Upper lobe of left lung (tissue), 6 donors: ENCODE measurements around the gene PADI1. TPM values are rescaled to one million over a fixed set of nuclear protein-coding genes. Genes with fewer than 3 reads are reported as not detected.

Source experiments
- ATAC-seq, 2 donors: fragments of 200-7000 bp; cut with Tn5 transposase; one replicate each; pipeline ENCODE4 v1.9.1; 2022; ENCODE audit warnings: mild to moderate bottlenecking in 2 of 2, moderate library complexity in 2 of 2; ENCODE audit not compliant: low FRiP score in 2 of 2
- DNase-seq, 2 donors: peaks; one replicate each; pipeline ENCODE4 v3.0.0-alpha.2; 2019 to 2020
- H3K27ac ChIP-seq, 4 donors: fragments of 200-600 bp; sonication (generic); one replicate each; pipeline ENCODE4 v1.5.1; 2016 to 2019
- H3K27me3 ChIP-seq, 4 donors: fragments of 200-600 bp; sonication (generic); one replicate each; pipeline ENCODE4 v1.5.1; 2017 to 2019
- H3K36me3 ChIP-seq, 4 donors: fragments of 200-600 bp; sonication (generic); one replicate each; pipeline ENCODE4 v1.5.1; 2016 to 2019
- H3K4me1 ChIP-seq, 4 donors: fragments of 200-600 bp; sonication (generic); one replicate each; pipeline ENCODE4 v1.5.1; 2018 to 2019
- H3K4me3 ChIP-seq, 4 donors: fragments of 200-600 bp; sonication (generic); one replicate each; pipeline ENCODE4 v1.5.1; 2017 to 2019; ENCODE audit warnings: mild to moderate bottlenecking in 2 of 4, moderate library complexity in 1 of 4
- H3K9me3 ChIP-seq, 4 donors: fragments of 200-600 bp; sonication (generic); one replicate each; pipeline ENCODE4 v1.5.1; 2018 to 2019
- EP300 ChIP-seq, 4 donors: sonication (generic); formaldehyde crosslinking; IDR thresholded peaks; one replicate each; pipeline ENCODE4 v1.5.1; 2017; ENCODE audit warnings: antibody characterized with exemption in 4 of 4, control low read depth in 2 of 4
- POLR2A ChIP-seq, 4 donors: fragments of 450-650 bp; IDR thresholded peaks; one replicate each; pipeline ENCODE4 v1.5.1; 2016 to 2017; ENCODE audit warnings: antibody characterized with exemption in 4 of 4, mild to moderate bottlenecking in 2 of 4
- POLR2AphosphoS5 ChIP-seq, 2 donors: sonication (generic); formaldehyde crosslinking; IDR thresholded peaks; one replicate each; pipeline ENCODE4 v1.5.1; 2017; ENCODE audit warnings: antibody characterized with exemption in 2 of 2
- WGBS, 2 donors: methylation state at CpG; one replicate each; pipeline ENCODE4 v1.1.5; 2017 to 2018; 5-methylcytosine and 5-hydroxymethylcytosine counted together
- total RNA-seq, 6 donors: library from RNA; depleted of rRNA in 4 of 6; stranded (reverse); fragments of >200 nt in 4 of 6; gene quantifications; one replicate each; pipeline versions ENCODE4 v1.1.0 to v1.2.1, GENCODE V29; 2016 to 2021
- TF ChIP-seq, protein P1 (sequence below), 6 experiments: fragments of 450-650 bp in 4 of 6; fragments of 200-600 bp in 2 of 6; sonication (generic) in 2 of 6; IDR thresholded peaks; one replicate each; pipeline ENCODE4 v1.5.1; 2016 to 2019; ENCODE audit warnings: antibody characterized with exemption in 6 of 6
- donor health status: DM: no; HTN: no; CAD: no; lungs with moderate emphysema.
- donor health status: DM: no; HTN: yes; CAD: no; lungs with severe emphysema.

PADI1 gene
- total RNA-seq, 6 donors from 2014 or later = not detected

DNA sequence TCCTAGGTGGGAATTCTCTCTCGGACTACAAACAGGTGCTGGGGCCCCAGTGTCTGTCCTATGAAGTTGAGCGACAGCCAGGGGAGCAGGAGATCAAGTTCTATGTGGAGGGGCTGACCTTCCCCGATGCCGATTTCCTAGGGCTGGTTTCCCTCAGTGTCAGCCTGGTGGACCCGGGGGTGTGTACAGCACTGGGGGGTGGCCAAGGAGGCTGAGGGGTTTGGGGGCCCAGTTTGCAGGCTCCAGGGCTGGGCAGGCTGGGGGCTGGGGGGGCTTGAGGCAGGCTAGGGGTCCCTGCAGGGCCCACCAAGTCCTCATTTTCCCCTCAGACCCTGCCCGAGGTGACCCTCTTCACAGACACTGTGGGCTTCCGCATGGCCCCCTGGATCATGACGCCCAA, 23.7 kb downstream of the PADI1 start:
- H3K36me3 ChIP-seq = no peaks in the 10 kb centered on the region
- H3K27me3 ChIP-seq = no peaks in the 10 kb centered on the region
- DNase-seq = no peak
- no peak overlapping the region for H3K27ac ChIP-seq
- ATAC-seq = no peak
- TF ChIP-seq POLR2A (IDR thresholded peaks at IDR 0.05) (no peak), EP300 (IDR thresholded peaks at IDR 0.05) (no peak), POLR2AphosphoS5 (IDR thresholded peaks at IDR 0.05) (no peak)
- TF ChIP-seq, protein P1, sequence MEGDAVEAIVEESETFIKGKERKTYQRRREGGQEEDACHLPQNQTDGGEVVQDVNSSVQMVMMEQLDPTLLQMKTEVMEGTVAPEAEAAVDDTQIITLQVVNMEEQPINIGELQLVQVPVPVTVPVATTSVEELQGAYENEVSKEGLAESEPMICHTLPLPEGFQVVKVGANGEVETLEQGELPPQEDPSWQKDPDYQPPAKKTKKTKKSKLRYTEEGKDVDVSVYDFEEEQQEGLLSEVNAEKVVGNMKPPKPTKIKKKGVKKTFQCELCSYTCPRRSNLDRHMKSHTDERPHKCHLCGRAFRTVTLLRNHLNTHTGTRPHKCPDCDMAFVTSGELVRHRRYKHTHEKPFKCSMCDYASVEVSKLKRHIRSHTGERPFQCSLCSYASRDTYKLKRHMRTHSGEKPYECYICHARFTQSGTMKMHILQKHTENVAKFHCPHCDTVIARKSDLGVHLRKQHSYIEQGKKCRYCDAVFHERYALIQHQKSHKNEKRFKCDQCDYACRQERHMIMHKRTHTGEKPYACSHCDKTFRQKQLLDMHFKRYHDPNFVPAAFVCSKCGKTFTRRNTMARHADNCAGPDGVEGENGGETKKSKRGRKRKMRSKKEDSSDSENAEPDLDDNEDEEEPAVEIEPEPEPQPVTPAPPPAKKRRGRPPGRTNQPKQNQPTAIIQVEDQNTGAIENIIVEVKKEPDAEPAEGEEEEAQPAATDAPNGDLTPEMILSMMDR (IDR thresholded peaks at IDR 0.05) = no peak
- 69 to 74% methylated on average over 8 of the region's 8 CpGs for WGBS, 2 donors
- H3K4me3 ChIP-seq = no peak overlapping the region
- no peaks in the 10 kb centered on the region for H3K4me1 ChIP-seq
- H3K9me3 ChIP-seq = no peaks in the 10 kb centered on the region

DNA sequence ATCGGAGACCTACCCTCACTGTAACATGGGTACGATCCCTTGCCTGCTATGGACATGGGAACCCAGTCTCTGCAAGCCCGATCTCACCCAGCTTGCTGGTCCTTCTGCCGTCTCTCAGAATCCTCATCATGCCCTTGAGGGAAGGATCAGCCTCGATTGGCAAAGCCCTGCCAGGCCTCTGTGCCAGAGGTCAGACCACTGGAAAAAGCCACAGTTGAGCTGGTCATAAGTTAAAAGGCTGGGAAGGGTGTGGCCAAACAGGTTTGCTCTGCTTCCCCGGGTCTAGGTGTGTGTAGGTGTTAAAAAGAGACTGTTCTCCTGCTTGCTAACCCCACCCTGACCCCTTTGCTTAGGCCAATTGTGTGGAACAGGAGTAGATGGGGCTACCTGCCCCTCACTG, 24.5 kb downstream of the PADI1 start:
- H3K36me3 ChIP-seq = no peaks in the 10 kb centered on the region
- DNase-seq (no peak), ATAC-seq (no peak)
- H3K4me3 ChIP-seq = no peak overlapping the region
- H3K9me3 ChIP-seq = no peaks in the 10 kb centered on the region
- no peaks in the 10 kb centered on the region for H3K27me3 ChIP-seq
- 60 to 86% methylated on average over 4 to 5 of the region's 6 CpGs for WGBS, 2 donors
- H3K27ac ChIP-seq = no peak overlapping the region
- no peak for TF ChIP-seq POLR2A (IDR thresholded peaks at IDR 0.05)
- TF ChIP-seq EP300 (IDR thresholded peaks at IDR 0.05) = no peak
- TF ChIP-seq, protein P1 (IDR thresholded peaks at IDR 0.05) = no peak
- TF ChIP-seq POLR2AphosphoS5 (IDR thresholded peaks at IDR 0.05) = no peak
- no peaks in the 10 kb centered on the region for H3K4me1 ChIP-seq

DNA sequence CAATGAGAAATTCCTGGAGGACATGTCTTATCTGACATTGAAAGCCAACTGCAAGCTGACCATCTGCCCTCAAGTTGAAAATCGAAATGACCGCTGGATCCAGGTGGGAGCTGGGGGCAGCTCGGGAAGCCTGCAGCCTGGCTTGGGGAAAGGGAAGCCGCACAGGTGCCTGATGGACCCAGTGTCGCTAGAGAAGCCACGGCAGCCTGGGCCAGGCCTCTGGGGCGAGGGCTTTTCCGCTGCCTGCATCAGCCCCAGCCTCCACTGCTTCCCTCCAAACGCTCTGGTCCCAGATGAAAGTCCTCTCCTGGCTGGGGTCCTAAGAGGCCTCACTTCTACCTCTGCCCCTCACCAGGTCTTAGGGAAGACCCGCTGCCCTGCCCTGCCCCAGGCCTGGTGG, 25.2 kb downstream of the PADI1 start:
- Histone ChIP-seq H3K36me3 (no peaks in the 10 kb centered on the region), H3K4me1 (no peaks in the 10 kb centered on the region), H3K27ac (no peak overlapping the region), H3K9me3 (no peaks in the 10 kb centered on the region), H3K4me3 (no peak overlapping the region), H3K27me3 (no peaks in the 10 kb centered on the region)
- 86 to 91% methylated on average over 8 to 10 of the region's 10 CpGs for WGBS, 2 donors
- ATAC-seq (no peak), DNase-seq (no peak)
- TF ChIP-seq POLR2AphosphoS5 (IDR thresholded peaks at IDR 0.05) = no peak
- TF ChIP-seq, protein P1 (IDR thresholded peaks at IDR 0.05) = no peak
- no peak for TF ChIP-seq POLR2A (IDR thresholded peaks at IDR 0.05)
- no peak for TF ChIP-seq EP300 (IDR thresholded peaks at IDR 0.05)

DNA sequence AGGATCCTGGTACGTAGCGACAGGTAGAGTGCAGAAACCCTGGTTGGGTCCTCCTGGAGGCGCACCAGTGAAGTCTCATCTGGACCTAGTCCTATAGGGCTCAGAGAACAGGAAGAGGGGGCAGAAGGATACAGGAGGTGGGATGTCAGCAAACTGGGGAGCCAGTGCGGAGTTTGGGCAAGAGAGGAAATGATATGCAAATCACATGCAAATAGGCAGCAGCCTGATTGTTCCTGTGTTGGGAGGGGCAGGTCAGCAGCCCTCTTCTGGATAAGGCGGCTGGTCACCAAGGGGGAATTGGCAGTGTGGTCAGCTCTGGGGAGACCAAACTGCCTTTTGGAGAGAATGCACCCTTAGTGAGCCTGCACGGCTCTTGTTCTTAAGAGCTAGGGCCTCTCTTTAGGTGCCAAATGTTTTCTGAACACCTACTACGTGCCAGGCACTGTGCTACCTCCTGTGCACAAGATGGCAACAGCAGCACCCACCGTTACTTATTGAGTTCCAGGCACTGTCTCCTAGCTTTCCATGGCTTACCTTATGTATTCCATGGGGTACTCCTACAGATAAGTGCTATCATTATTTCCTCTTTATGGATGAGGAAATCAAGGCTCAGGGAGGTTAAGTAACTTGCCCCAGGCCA, 25.9 kb downstream of the PADI1 start:
- 67 to 74% methylated on average over 8 of the region's 8 CpGs for WGBS, 2 donors
- Histone ChIP-seq H3K9me3 (no peaks in the 10 kb centered on the region), H3K27ac (no peak overlapping the region), H3K4me3 (no peak overlapping the region), H3K36me3 (no peaks in the 10 kb centered on the region), H3K27me3 (no peaks in the 10 kb centered on the region), H3K4me1 (no peaks in the 10 kb centered on the region)
- DNase-seq (no peak), ATAC-seq (no peak)
- TF ChIP-seq, protein P1 (IDR thresholded peaks at IDR 0.05) = no peak
- TF ChIP-seq EP300 (IDR thresholded peaks at IDR 0.05) = no peak
- no peak for TF ChIP-seq POLR2A (IDR thresholded peaks at IDR 0.05)
- no peak for TF ChIP-seq POLR2AphosphoS5 (IDR thresholded peaks at IDR 0.05)
